ENCODE results near the gene COA4. TPM values are rescaled to one million over a fixed set of nuclear protein-coding genes. Genes with fewer than 3 reads are reported as not detected.

COA4 gene
- total and polyA plus RNA-seq, 2 donors (not counting 1 experiment from before 2014, with no cell fraction given): 59.6 to 60.8 TPM

- H3K9ac ChIP-seq (ENCODE audit: low read length): no peak overlapping the region
- no peaks in the 10 kb centered on the region for H3K4me1 ChIP-seq (ENCODE audit: control insufficient read depth in 2 of 2, insufficient read depth in 2 of 2, low read length in 2 of 2)
- TF ChIP-seq, protein P1, sequence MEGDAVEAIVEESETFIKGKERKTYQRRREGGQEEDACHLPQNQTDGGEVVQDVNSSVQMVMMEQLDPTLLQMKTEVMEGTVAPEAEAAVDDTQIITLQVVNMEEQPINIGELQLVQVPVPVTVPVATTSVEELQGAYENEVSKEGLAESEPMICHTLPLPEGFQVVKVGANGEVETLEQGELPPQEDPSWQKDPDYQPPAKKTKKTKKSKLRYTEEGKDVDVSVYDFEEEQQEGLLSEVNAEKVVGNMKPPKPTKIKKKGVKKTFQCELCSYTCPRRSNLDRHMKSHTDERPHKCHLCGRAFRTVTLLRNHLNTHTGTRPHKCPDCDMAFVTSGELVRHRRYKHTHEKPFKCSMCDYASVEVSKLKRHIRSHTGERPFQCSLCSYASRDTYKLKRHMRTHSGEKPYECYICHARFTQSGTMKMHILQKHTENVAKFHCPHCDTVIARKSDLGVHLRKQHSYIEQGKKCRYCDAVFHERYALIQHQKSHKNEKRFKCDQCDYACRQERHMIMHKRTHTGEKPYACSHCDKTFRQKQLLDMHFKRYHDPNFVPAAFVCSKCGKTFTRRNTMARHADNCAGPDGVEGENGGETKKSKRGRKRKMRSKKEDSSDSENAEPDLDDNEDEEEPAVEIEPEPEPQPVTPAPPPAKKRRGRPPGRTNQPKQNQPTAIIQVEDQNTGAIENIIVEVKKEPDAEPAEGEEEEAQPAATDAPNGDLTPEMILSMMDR (IDR thresholded peaks at IDR 0.05): no peak
- no peak for TF ChIP-seq EZH2 (IDR thresholded peaks at IDR 0.05; ENCODE audit: borderline replicate concordance, insufficient read depth, low read depth, low read length, poor library complexity, severe bottlenecking)
- CTCF ChIA-PET: interaction anchor here (0.7 kb wide), 1 partner anchor 380 kb away, joined by 3 read pairs; no protein-coding TSS in a partner anchor
- no peak overlapping the region for H2AFZ ChIP-seq (ENCODE audit: insufficient read depth, low read depth, low read length, poor library complexity, severe bottlenecking)
- no peaks in the 10 kb centered on the region for H4K20me1 ChIP-seq (ENCODE audit: control insufficient read depth, insufficient read depth, low read length, poor library complexity, severe bottlenecking)
- DNase-seq (no peak), ATAC-seq (ENCODE audit: low read depth) (no peak)
- H3K79me2 ChIP-seq (ENCODE audit: control insufficient read depth, insufficient read depth, low read length): no peaks in the 10 kb centered on the region
- no peak overlapping the region for H3K4me3 ChIP-seq (ENCODE audit: control extremely low read depth in 1 of 5, extremely low read depth in 1 of 5, insufficient read depth in 1 of 5, low read depth in 2 of 5, low read length in 4 of 5)
- H3K27ac ChIP-seq (ENCODE audit: low read length in 2 of 2): no peak overlapping the region
- intact Hi-C loops (cut with micrococcal nuclease): no loop called here
- Mint-ChIP-seq H3K4me3 (no peak overlapping the region), H3K27me3 (no peaks in the 10 kb centered on the region), H3K4me1 (no peaks in the 10 kb centered on the region), H3K9me3 (ENCODE audit: insufficient read depth) (no peaks in the 10 kb centered on the region), H3K27ac (no peak overlapping the region)
- 100% methylated on average over 1 of the region's 2 CpGs for WGBS (ENCODE audit: insufficient coverage)
- no peaks in the 10 kb centered on the region for H3K9me3 ChIP-seq (ENCODE audit: control extremely low read depth in 1 of 3, control insufficient read depth in 2 of 3, insufficient read depth in 1 of 3, low read length in 2 of 3)
- no peak overlapping the region for H3K4me2 ChIP-seq (replicated peaks; ENCODE audit: low read depth, low read length, poor library complexity, severe bottlenecking)
- H3K27me3 ChIP-seq (replicated peaks in 1 of 4; ENCODE audit: control extremely low read depth in 1 of 4, control insufficient read depth in 3 of 4, insufficient read depth in 4 of 4, low read length in 3 of 4): no peaks in the 10 kb centered on the region
- POLR2A ChIA-PET: interaction anchor here (1.0 kb wide), 1 partner anchor 10 kb away, joined by 3 read pairs; no protein-coding TSS in a partner anchor
- H3K36me3 ChIP-seq (replicated peaks in 1 of 2; ENCODE audit: control extremely low read depth in 1 of 2, control insufficient read depth in 1 of 2, extremely low read depth in 1 of 2, insufficient read depth in 2 of 2, low read length in 1 of 2): peaks cover 3 to 24% of the 10 kb centered on the region in 2 experiments
These were observed 17.0 kb downstream of the COA4 start for GRCh38 chr11:73859671-73860070.

GRCh38 chr11:73856031-73856567, 20.5 kb downstream of the COA4 start:
- Histone ChIP-seq H3K27ac (ENCODE audit: low read length in 2 of 2) (no peak overlapping the region), H2AFZ (ENCODE audit: insufficient read depth, low read depth, low read length, poor library complexity, severe bottlenecking) (no peak overlapping the region), H4K20me1 (ENCODE audit: control insufficient read depth, insufficient read depth, low read length, poor library complexity, severe bottlenecking) (no peaks in the 10 kb centered on the region), H3K9ac (ENCODE audit: low read length) (no peak overlapping the region), H3K4me2 (replicated peaks; ENCODE audit: low read depth, low read length, poor library complexity, severe bottlenecking) (no peak overlapping the region), H3K27me3 (replicated peaks in 1 of 4; ENCODE audit: control extremely low read depth in 1 of 4, control insufficient read depth in 3 of 4, insufficient read depth in 4 of 4, low read length in 3 of 4) (no peaks in the 10 kb centered on the region), H3K36me3 (replicated peaks in 1 of 2; ENCODE audit: control extremely low read depth in 1 of 2, control insufficient read depth in 1 of 2, extremely low read depth in 1 of 2, insufficient read depth in 2 of 2, low read length in 1 of 2) (peaks cover 3 to 5% of the 10 kb centered on the region in 2 experiments), H3K4me3 (ENCODE audit: control extremely low read depth in 1 of 5, extremely low read depth in 1 of 5, insufficient read depth in 1 of 5, low read depth in 2 of 5, low read length in 4 of 5) (no peak overlapping the region), H3K9me3 (ENCODE audit: control extremely low read depth in 1 of 3, control insufficient read depth in 2 of 3, insufficient read depth in 1 of 3, low read length in 2 of 3) (no peaks in the 10 kb centered on the region), H3K4me1 (ENCODE audit: control insufficient read depth in 2 of 2, insufficient read depth in 2 of 2, low read length in 2 of 2) (no peaks in the 10 kb centered on the region), H3K79me2 (ENCODE audit: control insufficient read depth, insufficient read depth, low read length) (no peaks in the 10 kb centered on the region)
- H3K27me3 Mint-ChIP-seq: no peaks in the 10 kb centered on the region
- H3K27ac Mint-ChIP-seq: no peak overlapping the region
- H3K4me1 Mint-ChIP-seq: no peaks in the 10 kb centered on the region
- no peak overlapping the region for H3K4me3 Mint-ChIP-seq
- CTCF ChIA-PET: interaction anchor here (0.5 kb wide), 1 partner anchor 12 kb away, joined by 3 read pairs; no protein-coding TSS in a partner anchor
- POLR2A ChIA-PET: no interaction called here
- 100% methylated on average over 1 of the region's 1 CpG for WGBS (ENCODE audit: insufficient coverage)
- TF ChIP-seq, protein P1 (IDR thresholded peaks at IDR 0.05): no peak
- TF ChIP-seq EZH2 (IDR thresholded peaks at IDR 0.05; ENCODE audit: borderline replicate concordance, insufficient read depth, low read depth, low read length, poor library complexity, severe bottlenecking): no peak
- ATAC-seq (ENCODE audit: low read depth) (no peak), DNase-seq (no peak)
- intact Hi-C loops (cut with micrococcal nuclease): no loop called here
- H3K9me3 Mint-ChIP-seq (ENCODE audit: insufficient read depth): no peaks in the 10 kb centered on the region
